Stimulated activated CD4-positive, alpha-beta T cell treated with anti-CD3 and anti-CD28 coated beads, Interleukin-15, amount 100 ng/mL, for 24 hours (primary cell): ENCODE measurements around the gene UTP18.
"Not testable (repeated sequence)": the region's sequence is repeated elsewhere in the genome, so short reads cannot be mapped to it uniquely, and the experiment has no call there.

Source experiments
- DNase-seq: peaks from one replicate; pipeline ENCODE4 v3.0.0-alpha.2; 2020

Gene UTP18

GRCh38 chr17:51260237-51261023 is at the start of gene UTP18:
TSS of gene UTP18 (plus strand) at chr17:51260546. CDS start at chr17:51260585, 39 bp downstream.
- DNase-seq, result peak; percentile 97

- DNase-seq, result no peak
Measured at GRCh38 chr17:51214920-51215319, 45.4 kb upstream of the UTP18 start.

DNA sequence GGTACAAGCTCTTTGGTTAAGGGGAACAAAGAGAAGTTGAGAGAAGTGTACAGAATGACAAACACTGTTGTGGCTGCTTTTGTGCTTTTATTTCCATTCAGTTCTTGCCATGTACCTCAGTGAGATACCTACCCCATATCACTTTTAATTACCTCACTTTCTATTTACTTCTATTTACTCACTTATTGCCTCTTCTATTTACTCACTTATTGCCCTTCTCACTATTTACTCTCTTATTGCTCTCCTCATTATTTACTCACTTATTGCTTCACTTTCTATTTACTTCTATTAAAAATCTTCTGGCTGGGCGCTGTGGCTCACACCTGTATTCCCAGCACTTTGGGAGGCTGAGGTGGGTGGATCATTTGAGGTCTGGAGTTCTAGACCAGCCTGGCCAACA is 42.4 kb upstream of the UTP18 start:
- no peak for DNase-seq

- no peak for DNase-seq
Measured at GRCh38 chr17:51221322-51221721, 39.0 kb upstream of the UTP18 start.

- no peak for DNase-seq
Measured at GRCh38 chr17:51224402-51225262, 35.7 kb upstream of the UTP18 start.

- DNase-seq, result not testable (repeated sequence)
Measured at GRCh38 chr17:51225523-51225922, 34.8 kb upstream of the UTP18 start.

DNA sequence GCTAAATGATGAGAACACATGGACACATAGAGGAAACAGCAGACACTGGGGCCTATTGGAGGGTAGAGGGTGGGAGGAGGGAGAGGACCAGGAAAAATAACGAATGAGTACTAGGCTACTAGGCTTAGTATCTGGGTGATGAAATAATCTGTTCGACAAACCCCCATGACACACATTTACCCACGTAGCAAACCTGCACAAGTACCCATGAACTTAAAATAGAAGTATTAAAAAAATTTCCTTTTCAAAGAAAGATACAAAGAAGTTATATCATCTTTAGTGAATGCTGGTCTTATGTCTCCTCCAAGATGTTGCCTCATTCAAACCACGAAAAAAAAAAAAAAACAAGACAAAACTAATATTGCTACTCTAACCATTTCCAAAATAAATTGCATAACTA is 32.2 kb upstream of the UTP18 start:
- DNase-seq, result no peak

GRCh38 chr17:51229889-51230288 is 30.5 kb upstream of the UTP18 start:
- DNase-seq, result no peak

DNA sequence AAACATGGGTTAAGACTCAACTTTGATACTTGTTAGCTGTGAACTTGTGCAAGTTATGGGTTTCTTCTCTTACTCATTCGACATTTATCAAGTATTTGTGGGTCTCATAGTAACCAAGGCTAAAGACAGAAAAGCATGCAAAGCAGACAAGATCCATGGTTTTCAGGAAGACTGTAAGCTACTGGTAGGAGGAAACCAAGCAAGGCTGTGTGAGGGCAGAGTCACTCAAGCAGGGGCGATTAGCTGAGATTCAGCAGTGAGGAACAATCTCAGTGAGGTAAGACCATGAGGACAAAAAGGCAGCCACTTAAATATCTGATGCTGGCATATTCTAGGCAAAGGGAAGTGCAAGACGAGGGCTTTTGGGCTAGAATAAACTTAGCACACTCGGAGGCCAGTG is 30.0 kb upstream of the UTP18 start:
- no peak for DNase-seq

GRCh38 chr17:51231999-51232398 is 28.3 kb upstream of the UTP18 start:
- DNase-seq, result no peak

GRCh38 chr17:51234162-51234561 is 26.2 kb upstream of the UTP18 start:
- DNase-seq, result no peak

DNA sequence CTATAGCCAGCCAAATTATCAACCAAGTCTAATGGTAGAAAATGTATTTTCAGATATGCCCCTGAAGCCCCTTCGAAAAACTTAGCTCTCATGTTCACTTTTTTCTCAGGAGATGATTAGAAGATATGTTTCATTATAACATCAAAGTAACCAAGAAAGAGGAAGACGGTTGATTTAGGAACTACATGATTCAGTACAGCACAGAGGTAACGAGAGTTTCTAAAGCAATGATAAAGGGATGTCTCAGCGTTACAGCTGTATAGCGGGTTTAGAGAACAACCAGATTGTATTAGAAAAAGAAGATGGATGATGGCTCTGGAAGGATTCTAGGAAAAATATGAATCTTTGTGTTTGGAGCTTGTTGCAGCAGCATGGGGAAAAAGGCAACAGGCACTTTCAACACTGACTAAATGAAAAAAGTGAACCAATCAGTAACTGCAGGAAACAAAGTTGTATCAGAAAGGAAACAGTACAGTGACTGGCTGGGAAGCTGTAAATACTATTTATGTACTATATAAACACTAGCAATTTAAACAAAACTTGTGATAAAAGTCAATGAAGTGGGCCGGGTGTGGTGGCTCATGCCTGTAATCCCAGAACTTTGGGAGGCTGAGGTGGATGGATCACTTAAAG is 22.0 kb upstream of the UTP18 start:
- no peak for DNase-seq

DNA sequence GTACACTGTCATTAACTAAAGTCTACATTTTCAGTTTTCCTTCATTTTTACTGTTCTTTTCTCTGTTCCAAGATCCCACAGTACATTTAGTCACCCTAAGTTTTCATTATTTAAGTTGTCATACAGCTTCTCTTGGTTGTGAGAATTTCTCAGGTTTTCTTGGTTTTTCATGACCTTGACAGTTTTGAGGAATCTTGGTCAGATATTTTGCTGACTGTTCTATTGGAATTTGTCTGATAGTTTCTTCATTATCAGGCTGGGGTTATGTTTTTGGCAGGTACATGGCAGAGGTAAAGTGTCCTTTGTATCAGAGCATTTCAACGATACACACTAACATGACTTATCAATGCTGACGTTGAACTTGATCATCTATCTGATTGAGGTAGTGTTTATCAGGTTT is 20.1 kb upstream of the UTP18 start:
- no peak for DNase-seq

GRCh38 chr17:51244041-51244440 is 16.3 kb upstream of the UTP18 start:
- no peak for DNase-seq

- no peak for DNase-seq
Measured at GRCh38 chr17:51245535-51245934, 14.8 kb upstream of the UTP18 start.

- no peak for DNase-seq
Measured at GRCh38 chr17:51250314-51250840, 10.0 kb upstream of the UTP18 start.

DNA sequence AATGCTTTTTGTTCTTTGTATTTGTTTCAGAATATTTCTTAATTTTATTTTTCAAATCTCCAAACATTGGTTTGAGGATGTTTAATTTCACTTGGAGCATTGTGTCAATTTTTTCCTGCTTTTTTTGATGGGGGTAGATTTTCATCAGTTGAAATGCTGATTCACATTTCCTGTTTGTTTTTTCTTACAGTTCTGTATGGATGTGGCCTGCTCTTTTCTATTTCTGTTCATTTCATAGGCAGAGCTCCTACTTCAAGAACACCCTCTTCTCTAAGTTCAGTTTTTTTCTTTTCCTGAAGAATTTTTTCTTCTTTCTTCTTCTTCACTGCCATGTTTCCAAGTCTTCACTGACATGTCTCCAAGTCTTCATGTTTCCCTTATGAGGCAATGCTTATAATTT is 9.3 kb upstream of the UTP18 start:
- no peak for DNase-seq

DNA sequence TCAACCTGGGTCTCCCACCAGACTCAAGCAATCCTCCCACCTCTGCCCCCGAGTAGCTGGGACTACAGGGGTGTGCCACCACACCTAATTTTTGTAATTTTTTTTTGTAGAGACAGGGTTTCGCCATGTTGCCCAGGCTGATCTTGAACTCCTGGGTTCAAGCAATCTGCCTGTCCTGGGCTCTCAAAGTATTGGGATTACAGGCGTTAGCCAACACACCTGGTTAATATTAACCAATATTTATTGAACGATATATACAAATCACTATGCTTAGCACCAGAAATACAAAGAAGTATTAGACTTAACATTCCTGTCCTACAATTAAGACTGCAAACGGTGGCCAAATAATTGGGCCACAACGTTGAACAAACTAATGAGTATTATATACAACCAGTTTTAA is 4.7 kb upstream of the UTP18 start:
- DNase-seq, result no peak

DNA sequence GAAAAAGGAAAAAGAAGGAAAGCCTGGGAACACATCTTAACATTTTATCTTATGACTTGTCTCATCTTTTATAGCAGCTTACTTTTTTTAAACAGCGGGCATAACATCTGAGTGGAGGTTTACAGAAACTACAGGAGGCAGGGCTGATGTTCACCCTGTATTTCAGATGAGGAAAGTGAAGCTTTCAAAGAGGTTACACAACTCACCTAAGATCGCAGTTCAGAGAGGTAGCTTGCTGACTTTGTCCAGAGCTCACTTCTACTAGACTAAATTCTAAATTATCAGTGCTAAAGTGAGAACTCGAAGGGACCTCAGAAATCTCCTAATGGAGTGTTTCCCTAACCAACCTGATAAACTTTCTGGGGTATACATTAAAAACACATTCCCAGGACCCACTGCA is 4.2 kb upstream of the UTP18 start:
- DNase-seq, result no peak

DNA sequence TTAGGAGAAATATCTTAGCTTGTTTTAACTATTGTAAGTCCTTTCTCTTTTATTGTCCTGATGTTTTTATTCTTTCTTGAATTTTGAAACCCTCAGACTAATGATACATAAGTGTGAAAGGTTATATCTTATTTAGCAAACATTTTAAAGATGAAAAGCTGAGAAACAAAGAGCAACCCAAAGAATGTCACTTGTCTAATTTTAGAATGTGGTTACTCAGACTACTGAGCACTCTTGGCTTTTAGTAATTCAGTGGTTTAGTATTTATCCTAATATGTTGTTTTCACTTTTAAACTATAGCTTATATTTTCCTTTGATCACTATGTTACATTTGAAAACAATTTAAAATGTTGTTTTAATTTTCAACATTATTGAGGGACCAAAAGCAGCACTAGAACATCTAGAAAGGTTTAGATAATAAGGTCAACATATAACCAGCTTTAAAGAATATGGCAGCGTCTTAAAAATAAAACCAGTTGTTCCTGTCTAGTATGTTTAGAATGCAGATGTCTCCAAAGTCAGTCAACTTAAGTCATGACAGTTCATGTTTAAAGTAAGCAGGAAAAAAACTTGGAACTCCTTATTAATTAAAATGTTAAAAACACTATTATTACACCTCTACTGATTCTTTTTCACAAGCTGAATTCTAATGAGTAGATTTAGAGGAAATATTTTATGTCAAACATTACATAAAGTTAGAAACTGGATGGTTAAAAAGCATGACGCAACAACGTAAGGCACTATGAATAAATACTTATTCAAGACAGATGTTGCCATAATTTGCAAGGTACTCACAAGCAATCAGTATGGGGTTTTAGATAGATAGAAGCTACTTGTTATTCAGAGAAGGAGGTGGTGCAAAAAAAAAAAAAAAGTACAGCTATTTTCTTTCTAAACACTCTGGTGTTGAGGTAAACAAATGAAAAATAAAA is 2.9 kb upstream of the UTP18 start:
- DNase-seq, result no peak

GRCh38 chr17:51258756-51259563 is 1.4 kb upstream of the UTP18 start:
- peak; percentile 34 for DNase-seq
